GM12878 (cell line): ENCODE results near the gene PRKRA. TPM values are rescaled to one million over a fixed set of nuclear protein-coding genes. Genes with fewer than 3 reads are reported as not detected.

ENCODE experiments used
- polyA plus RNA-seq, 11 experiments: library from polyadenylated mRNA; depleted of rRNA in 4 of 11; unstranded in 6 of 11; stranded (reverse) in 5 of 11; fragments of >200 nt; fragmentation: Nextera tagmentation in 4 of 11; fragmentation: Illumina TruSeq in 1 of 11; extraction: Ambion mirVana in 4 of 11; extraction: Trizol in 1 of 11; gene quantifications; 1 replicate in 1 of 11; 2 replicates in 10 of 11; pipeline versions ENCODE4 v1.2.1 to v1.2.3, GENCODE V29; 2011 to 2016; ENCODE audit warnings: inconsistent platforms in 2 of 11, missing spikeins in 2 of 11, low read depth in 1 of 11
- total RNA-seq, 4 experiments: library from RNA; depleted of rRNA in 3 of 4; stranded (reverse); fragments of >200 nt in 3 of 4; fragmentation: Illumina TruSeq in 1 of 4; extraction: Trizol in 1 of 4; gene quantifications; 2 replicates each; pipeline versions ENCODE4 v1.2.1 to v1.2.3, GENCODE V29; 2013 to 2021
- TF ChIP-seq, protein P1 (sequence below): fragments of 450-650 bp; IDR thresholded peaks from 2 replicates; pipeline ENCODE4 v1.6.1; 2017; ENCODE audit warnings: antibody characterized with exemption, mild to moderate bottlenecking, moderate library complexity
- TF ChIP-seq, protein P2 (sequence below): fragments of 450-650 bp; IDR thresholded peaks from 2 replicates; pipeline ENCODE4 v1.6.1; 2017; ENCODE audit warnings: borderline replicate concordance
- TF ChIP-seq, protein P3 (sequence below): fragments of 450-650 bp; IDR thresholded peaks from 2 replicates; pipeline ENCODE4 v1.6.1; 2016; ENCODE audit warnings: mild to moderate bottlenecking
- TF ChIP-seq, protein P4 (sequence below): fragments of 450-650 bp; conservative IDR thresholded peaks from 2 replicates; pipeline ENCODE4 v1.6.1; 2017; ENCODE audit warnings: mild to moderate bottlenecking, moderate library complexity

The PRKRA gene
- total and polyA plus RNA-seq, 10 of the 15 experiments (the other 5 are each of a cell fraction or from before 2014, with no cell fraction given) = 19.1 to 75.6 (median 51.7) TPM

GRCh38 chr2:178485356-178485755 is 34.4 kb upstream of the PRKRA start (continued):
- TF ChIP-seq, protein P1, sequence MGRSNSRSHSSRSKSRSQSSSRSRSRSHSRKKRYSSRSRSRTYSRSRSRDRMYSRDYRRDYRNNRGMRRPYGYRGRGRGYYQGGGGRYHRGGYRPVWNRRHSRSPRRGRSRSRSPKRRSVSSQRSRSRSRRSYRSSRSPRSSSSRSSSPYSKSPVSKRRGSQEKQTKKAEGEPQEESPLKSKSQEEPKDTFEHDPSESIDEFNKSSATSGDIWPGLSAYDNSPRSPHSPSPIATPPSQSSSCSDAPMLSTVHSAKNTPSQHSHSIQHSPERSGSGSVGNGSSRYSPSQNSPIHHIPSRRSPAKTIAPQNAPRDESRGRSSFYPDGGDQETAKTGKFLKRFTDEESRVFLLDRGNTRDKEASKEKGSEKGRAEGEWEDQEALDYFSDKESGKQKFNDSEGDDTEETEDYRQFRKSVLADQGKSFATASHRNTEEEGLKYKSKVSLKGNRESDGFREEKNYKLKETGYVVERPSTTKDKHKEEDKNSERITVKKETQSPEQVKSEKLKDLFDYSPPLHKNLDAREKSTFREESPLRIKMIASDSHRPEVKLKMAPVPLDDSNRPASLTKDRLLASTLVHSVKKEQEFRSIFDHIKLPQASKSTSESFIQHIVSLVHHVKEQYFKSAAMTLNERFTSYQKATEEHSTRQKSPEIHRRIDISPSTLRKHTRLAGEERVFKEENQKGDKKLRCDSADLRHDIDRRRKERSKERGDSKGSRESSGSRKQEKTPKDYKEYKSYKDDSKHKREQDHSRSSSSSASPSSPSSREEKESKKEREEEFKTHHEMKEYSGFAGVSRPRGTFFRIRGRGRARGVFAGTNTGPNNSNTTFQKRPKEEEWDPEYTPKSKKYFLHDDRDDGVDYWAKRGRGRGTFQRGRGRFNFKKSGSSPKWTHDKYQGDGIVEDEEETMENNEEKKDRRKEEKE = no peak
- TF ChIP-seq, protein P2, sequence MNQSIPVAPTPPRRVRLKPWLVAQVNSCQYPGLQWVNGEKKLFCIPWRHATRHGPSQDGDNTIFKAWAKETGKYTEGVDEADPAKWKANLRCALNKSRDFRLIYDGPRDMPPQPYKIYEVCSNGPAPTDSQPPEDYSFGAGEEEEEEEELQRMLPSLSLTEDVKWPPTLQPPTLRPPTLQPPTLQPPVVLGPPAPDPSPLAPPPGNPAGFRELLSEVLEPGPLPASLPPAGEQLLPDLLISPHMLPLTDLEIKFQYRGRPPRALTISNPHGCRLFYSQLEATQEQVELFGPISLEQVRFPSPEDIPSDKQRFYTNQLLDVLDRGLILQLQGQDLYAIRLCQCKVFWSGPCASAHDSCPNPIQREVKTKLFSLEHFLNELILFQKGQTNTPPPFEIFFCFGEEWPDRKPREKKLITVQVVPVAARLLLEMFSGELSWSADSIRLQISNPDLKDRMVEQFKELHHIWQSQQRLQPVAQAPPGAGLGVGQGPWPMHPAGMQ = no peak
- TF ChIP-seq, protein P3, sequence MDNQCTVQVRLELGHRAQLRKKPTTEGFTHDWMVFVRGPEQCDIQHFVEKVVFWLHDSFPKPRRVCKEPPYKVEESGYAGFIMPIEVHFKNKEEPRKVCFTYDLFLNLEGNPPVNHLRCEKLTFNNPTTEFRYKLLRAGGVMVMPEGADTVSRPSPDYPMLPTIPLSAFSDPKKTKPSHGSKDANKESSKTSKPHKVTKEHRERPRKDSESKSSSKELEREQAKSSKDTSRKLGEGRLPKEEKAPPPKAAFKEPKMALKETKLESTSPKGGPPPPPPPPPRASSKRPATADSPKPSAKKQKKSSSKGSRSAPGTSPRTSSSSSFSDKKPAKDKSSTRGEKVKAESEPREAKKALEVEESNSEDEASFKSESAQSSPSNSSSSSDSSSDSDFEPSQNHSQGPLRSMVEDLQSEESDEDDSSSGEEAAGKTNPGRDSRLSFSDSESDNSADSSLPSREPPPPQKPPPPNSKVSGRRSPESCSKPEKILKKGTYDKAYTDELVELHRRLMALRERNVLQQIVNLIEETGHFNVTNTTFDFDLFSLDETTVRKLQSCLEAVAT = no peak
- TF ChIP-seq, protein P4, sequence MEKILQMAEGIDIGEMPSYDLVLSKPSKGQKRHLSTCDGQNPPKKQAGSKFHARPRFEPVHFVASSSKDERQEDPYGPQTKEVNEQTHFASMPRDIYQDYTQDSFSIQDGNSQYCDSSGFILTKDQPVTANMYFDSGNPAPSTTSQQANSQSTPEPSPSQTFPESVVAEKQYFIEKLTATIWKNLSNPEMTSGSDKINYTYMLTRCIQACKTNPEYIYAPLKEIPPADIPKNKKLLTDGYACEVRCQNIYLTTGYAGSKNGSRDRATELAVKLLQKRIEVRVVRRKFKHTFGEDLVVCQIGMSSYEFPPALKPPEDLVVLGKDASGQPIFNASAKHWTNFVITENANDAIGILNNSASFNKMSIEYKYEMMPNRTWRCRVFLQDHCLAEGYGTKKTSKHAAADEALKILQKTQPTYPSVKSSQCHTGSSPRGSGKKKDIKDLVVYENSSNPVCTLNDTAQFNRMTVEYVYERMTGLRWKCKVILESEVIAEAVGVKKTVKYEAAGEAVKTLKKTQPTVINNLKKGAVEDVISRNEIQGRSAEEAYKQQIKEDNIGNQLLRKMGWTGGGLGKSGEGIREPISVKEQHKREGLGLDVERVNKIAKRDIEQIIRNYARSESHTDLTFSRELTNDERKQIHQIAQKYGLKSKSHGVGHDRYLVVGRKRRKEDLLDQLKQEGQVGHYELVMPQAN = no peak
